ENCODE results near the gene DCTN3.

The DCTN3 gene

GRCh38 chr9:34573599-34574325 lies 46.5 kb downstream of the DCTN3 start:
- DNase-seq (ENCODE audit: low spot score): no peak

GRCh38 chr9:34572628-34573027 lies 47.7 kb downstream of the DCTN3 start:
- DNase-seq (ENCODE audit: low spot score): no peak

- no peak for DNase-seq (ENCODE audit: low spot score)
Observed at GRCh38 chr9:34572092-34572491, 48.2 kb downstream of the DCTN3 start.

- no peak for DNase-seq (ENCODE audit: low spot score)
Observed at GRCh38 chr9:34571481-34571810, 48.8 kb downstream of the DCTN3 start.

- no peak for DNase-seq (ENCODE audit: low spot score)
Observed at GRCh38 chr9:34570809-34571480, 49.4 kb downstream of the DCTN3 start.

- no peak for DNase-seq (ENCODE audit: low spot score)
Observed at GRCh38 chr9:34570376-34570775, 49.9 kb downstream of the DCTN3 start.

- no peak for DNase-seq (ENCODE audit: low spot score)
Observed at GRCh38 chr9:34568774-34569173, 51.5 kb downstream of the DCTN3 start.

GRCh38 chr9:34568133-34568532 lies 52.2 kb downstream of the DCTN3 start:
- no peak for DNase-seq (ENCODE audit: low spot score)

- no peak for DNase-seq (ENCODE audit: low spot score)
Observed at GRCh38 chr9:34566972-34567371, 53.3 kb downstream of the DCTN3 start.

GRCh38 chr9:34566322-34566721 lies 54.0 kb downstream of the DCTN3 start:
- no peak for DNase-seq (ENCODE audit: low spot score)

GRCh38 chr9:34565856-34566255 lies 54.4 kb downstream of the DCTN3 start:
- DNase-seq (ENCODE audit: low spot score): no peak

GRCh38 chr9:34564617-34565016 lies 55.7 kb downstream of the DCTN3 start:
- DNase-seq (ENCODE audit: low spot score): no peak

Data from CD4-positive, alpha-beta T cell treated with Interleukin-6 at 100 ng/mL for 8 hours (primary cell).